HUES64 (cell line): ENCODE data around the gene SON.

Source experiments
- H3K27ac ChIP-seq: 2 replicates; pipeline ENCODE4 v1.7.0; 2013; ENCODE audit warnings: low read depth, low read length, inconsistent platforms
- H3K27me3 ChIP-seq: 2 replicates; pipeline ENCODE4 v1.6.1; 2013; ENCODE audit warnings: mild to moderate bottlenecking, low read length; ENCODE audit not compliant: insufficient read depth
- H3K36me3 ChIP-seq: 2 replicates; pipeline ENCODE4 v1.6.1; 2013; ENCODE audit warnings: mild to moderate bottlenecking, low read length; ENCODE audit not compliant: insufficient read depth
- H3K4me1 ChIP-seq: 2 replicates; pipeline ENCODE4 v1.6.1; 2013; ENCODE audit warnings: mild to moderate bottlenecking, low read length, moderate library complexity; ENCODE audit not compliant: insufficient read depth
- H3K4me3 ChIP-seq: 2 replicates; pipeline ENCODE4 v1.5.1; 2013; ENCODE audit warnings: mild to moderate bottlenecking, low read length, moderate library complexity
- H3K9ac ChIP-seq: 2 replicates; pipeline ENCODE4 v1.6.1; 2013; ENCODE audit warnings: mild to moderate bottlenecking, low read depth, low read length
- H3K9me3 ChIP-seq: 2 replicates; pipeline ENCODE4 v1.6.1; 2013; ENCODE audit warnings: low read depth, low read length; ENCODE audit not compliant: insufficient read depth
- WGBS: fragments of 150-250, 120-280 bp; methylation state at CpG from one replicate; pipeline ENCODE4 v1.1.7; 2013; ENCODE audit warnings: missing lambda C conversion rate; 5-methylcytosine and 5-hydroxymethylcytosine counted together

The SON gene

DNA sequence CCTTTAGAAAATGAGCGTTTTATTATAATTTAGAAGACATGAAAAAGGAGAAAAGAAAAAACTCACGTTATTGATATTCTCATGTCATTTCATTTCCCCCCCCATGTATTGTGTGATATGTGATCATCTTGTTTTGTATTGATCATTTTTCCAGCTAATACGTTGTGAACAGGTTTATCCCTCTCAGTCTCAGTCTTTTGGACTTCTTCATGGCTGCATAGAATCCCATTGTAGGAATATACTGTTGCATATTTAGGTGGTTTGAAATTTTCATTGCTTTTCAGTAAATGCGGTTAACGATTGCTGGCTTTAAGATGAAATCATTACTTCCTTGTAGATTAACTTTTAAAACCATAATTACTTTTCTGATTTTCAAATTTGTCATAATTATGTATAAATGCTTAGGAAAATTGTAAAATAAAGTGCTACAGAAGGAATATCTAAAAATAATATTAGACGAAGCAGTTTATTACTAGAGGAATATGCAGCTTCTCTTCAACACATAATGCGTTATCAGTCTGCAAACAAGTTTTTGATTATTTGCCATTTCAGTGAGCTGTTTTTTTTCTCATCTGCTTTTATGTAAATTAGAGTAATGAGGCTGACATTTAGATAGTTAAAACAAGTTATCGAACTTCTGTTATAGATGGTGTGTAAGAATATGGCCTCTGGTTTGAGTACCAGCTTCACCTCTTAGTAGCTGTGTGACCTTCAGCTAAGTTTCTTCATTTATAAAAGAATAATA, 1.8 kb downstream of the SON start:
- Histone ChIP-seq H3K9me3 (no peaks in the 10 kb centered on the region), H3K4me1 (peaks cover 23% of the 10 kb centered on the region), H3K27me3 (no peaks in the 10 kb centered on the region), H3K4me3 (peak overlapping the region; percentile 96), H3K27ac (no peak overlapping the region), H3K9ac (peak overlapping the region; percentile 98; the same call in 1 of the 2 replicates), H3K36me3 (peaks cover 46% of the 10 kb centered on the region)
- 57% methylated on average over 6 of the region's 8 CpGs for WGBS

DNA sequence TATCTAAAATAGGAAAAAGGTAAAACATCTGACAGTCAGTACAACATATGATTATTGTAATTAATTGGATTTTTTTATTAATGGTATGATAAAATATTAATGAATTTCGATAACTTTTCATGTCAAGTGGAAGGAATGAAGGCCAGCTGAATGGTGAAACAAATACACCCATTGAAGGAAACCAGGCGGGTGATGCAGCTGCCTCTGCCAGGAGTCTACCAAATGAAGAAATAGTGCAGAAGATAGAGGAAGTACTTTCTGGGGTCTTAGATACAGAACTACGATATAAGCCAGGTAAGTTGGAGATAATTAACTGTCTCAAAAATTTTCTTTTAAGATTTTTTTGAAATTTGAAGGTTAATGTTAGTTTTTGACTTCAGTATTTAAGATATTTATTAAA, 3.2 kb downstream of the SON start:
- Histone ChIP-seq H3K9me3 (no peaks in the 10 kb centered on the region), H3K27me3 (no peaks in the 10 kb centered on the region), H3K36me3 (peaks cover 52% of the 10 kb centered on the region), H3K27ac (no peak overlapping the region), H3K4me3 (peak overlapping the region; percentile 96; the same call in 1 of the 2 replicates), H3K4me1 (peaks cover 15% of the 10 kb centered on the region; the same call in 1 of the 2 replicates), H3K9ac (no peak overlapping the region)
- 92% methylated on average over 3 of the region's 3 CpGs for WGBS

DNA sequence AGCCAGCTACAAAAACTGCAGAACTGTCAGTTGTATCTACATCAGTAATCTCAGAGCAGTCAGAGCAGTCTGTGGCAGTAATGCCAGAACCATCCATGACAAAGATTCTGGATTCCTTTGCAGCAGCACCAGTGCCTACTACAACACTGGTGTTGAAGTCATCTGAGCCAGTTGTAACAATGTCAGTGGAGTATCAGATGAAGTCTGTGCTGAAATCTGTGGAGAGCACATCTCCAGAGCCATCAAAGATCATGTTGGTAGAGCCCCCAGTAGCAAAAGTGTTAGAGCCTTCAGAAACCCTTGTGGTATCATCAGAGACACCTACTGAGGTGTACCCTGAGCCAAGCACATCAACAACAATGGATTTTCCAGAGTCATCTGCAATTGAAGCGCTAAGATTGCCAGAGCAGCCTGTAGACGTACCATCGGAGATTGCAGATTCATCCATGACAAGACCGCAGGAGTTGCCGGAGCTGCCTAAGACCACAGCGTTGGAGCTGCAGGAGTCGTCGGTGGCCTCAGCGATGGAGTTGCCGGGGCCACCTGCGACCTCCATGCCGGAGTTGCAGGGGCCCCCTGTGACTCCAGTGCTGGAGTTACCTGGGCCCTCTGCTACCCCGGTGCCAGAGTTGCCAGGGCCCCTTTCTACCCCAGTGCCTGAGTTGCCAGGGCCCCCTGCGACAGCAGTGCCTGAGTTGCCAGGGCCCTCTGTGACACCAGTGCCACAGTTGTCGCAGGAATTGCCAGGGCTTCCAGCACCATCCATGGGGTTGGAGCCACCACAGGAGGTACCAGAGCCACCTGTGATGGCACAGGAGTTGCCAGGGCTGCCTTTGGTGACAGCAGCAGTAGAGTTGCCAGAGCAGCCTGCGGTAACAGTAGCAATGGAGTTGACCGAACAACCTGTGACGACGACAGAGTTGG, 7.3 kb downstream of the SON start:
- no peaks in the 10 kb centered on the region for H3K9me3 ChIP-seq
- H3K27me3 ChIP-seq: no peaks in the 10 kb centered on the region
- H3K4me3 ChIP-seq: no peak overlapping the region
- H3K9ac ChIP-seq: no peak overlapping the region
- peaks cover 91% of the 10 kb centered on the region for H3K36me3 ChIP-seq
- WGBS: 96% methylated on average over 19 of the region's 19 CpGs
- H3K27ac ChIP-seq: no peak overlapping the region
- H3K4me1 ChIP-seq: peaks cover 6% of the 10 kb centered on the region; the same call in 1 of the 2 replicates

DNA sequence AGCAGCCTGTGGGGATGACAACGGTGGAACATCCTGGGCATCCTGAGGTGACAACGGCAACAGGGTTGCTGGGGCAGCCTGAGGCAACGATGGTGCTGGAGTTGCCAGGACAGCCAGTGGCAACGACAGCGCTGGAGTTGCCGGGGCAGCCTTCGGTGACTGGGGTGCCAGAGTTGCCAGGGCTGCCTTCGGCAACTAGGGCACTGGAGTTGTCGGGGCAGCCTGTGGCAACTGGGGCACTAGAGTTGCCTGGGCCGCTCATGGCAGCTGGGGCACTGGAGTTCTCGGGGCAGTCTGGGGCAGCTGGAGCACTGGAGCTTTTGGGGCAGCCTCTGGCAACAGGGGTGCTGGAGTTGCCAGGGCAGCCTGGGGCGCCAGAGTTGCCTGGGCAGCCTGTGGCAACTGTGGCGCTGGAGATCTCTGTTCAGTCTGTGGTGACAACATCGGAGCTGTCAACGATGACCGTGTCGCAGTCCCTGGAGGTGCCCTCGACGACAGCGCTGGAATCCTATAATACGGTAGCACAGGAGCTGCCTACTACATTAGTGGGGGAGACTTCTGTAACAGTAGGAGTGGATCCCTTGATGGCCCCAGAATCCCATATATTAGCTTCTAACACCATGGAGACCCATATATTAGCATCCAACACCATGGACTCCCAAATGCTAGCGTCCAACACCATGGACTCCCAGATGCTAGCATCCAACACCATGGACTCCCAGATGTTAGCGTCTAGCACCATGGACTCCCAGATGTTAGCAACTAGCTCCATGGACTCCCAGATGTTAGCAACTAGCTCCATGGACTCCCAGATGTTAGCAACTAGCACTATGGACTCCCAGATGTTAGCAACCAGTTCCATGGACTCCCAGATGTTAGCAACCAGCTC, 8.2 kb downstream of the SON start:
- Histone ChIP-seq H3K27ac (no peak overlapping the region), H3K4me1 (no peaks in the 10 kb centered on the region), H3K36me3 (peaks cover 97% of the 10 kb centered on the region), H3K27me3 (no peaks in the 10 kb centered on the region), H3K9ac (no peak overlapping the region), H3K4me3 (no peak overlapping the region), H3K9me3 (no peaks in the 10 kb centered on the region)
- WGBS: 97% methylated on average over 23 of the region's 23 CpGs

DNA sequence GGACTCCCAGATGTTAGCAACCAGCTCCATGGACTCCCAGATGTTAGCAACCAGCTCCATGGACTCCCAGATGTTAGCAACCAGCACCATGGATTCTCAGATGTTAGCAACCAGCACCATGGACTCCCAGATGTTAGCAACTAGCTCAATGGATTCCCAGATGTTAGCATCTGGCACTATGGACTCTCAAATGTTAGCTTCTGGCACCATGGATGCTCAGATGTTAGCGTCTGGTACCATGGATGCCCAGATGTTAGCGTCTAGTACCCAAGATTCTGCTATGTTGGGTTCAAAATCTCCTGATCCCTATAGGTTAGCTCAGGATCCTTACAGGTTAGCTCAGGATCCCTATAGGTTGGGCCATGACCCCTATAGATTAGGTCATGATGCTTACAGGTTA, 8.8 kb downstream of the SON start:
- Histone ChIP-seq H3K9ac (no peak overlapping the region), H3K9me3 (no peaks in the 10 kb centered on the region), H3K4me3 (no peak overlapping the region), H3K27ac (no peak overlapping the region), H3K4me1 (no peaks in the 10 kb centered on the region), H3K36me3 (peaks cover 95% of the 10 kb centered on the region), H3K27me3 (no peaks in the 10 kb centered on the region)
- 95% methylated on average over 2 of the region's 2 CpGs for WGBS

DNA sequence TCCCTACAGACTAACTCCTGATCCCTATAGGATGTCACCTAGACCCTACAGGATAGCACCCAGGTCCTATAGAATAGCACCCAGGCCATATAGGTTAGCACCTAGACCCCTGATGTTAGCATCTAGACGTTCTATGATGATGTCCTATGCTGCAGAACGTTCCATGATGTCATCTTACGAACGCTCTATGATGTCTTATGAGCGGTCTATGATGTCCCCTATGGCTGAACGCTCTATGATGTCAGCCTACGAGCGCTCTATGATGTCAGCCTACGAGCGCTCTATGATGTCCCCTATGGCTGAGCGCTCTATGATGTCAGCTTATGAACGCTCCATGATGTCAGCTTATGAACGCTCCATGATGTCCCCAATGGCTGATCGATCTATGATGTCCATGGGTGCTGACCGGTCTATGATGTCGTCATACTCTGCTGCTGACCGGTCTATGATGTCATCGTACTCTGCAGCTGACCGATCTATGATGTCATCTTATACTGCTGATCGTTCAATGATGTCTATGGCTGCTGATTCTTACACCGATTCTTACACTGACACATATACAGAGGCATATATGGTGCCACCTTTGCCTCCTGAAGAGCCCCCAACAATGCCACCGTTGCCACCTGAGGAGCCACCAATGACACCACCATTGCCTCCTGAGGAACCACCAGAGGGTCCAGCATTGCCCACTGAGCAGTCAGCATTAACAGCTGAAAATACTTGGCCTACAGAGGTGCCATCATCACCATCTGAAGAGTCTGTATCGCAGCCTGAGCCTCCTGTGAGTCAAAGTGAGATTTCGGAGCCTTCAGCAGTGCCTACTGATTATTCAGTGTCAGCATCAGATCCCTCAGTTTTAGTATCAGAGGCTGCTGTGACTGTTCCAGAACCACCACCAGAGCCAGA, 9.5 kb downstream of the SON start:
- Histone ChIP-seq H3K36me3 (peaks cover 95% of the 10 kb centered on the region), H3K9me3 (no peaks in the 10 kb centered on the region), H3K4me3 (no peak overlapping the region), H3K27me3 (no peaks in the 10 kb centered on the region), H3K27ac (no peak overlapping the region), H3K9ac (no peak overlapping the region), H3K4me1 (no peaks in the 10 kb centered on the region)
- 97% methylated on average over 24 of the region's 24 CpGs for WGBS

DNA sequence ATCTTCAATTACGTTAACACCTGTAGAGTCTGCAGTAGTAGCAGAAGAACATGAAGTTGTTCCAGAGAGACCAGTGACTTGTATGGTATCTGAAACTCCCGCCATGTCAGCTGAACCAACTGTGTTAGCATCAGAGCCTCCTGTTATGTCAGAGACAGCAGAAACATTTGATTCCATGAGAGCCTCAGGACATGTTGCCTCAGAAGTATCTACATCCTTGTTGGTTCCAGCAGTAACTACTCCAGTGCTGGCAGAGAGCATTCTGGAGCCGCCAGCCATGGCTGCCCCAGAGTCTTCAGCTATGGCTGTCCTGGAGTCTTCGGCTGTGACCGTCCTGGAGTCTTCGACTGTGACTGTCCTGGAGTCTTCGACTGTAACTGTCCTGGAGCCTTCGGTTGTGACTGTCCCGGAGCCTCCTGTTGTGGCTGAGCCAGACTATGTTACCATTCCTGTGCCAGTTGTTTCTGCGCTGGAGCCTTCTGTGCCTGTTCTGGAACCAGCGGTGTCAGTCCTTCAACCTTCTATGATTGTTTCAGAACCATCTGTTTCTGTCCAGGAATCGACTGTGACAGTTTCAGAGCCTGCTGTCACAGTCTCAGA, 10.3 kb downstream of the SON start:
- Histone ChIP-seq H3K36me3 (peaks cover 97% of the 10 kb centered on the region), H3K4me3 (no peak overlapping the region), H3K27me3 (no peaks in the 10 kb centered on the region), H3K4me1 (no peaks in the 10 kb centered on the region), H3K9ac (no peak overlapping the region), H3K27ac (no peak overlapping the region), H3K9me3 (no peaks in the 10 kb centered on the region)
- 96% methylated on average over 12 of the region's 12 CpGs for WGBS

DNA sequence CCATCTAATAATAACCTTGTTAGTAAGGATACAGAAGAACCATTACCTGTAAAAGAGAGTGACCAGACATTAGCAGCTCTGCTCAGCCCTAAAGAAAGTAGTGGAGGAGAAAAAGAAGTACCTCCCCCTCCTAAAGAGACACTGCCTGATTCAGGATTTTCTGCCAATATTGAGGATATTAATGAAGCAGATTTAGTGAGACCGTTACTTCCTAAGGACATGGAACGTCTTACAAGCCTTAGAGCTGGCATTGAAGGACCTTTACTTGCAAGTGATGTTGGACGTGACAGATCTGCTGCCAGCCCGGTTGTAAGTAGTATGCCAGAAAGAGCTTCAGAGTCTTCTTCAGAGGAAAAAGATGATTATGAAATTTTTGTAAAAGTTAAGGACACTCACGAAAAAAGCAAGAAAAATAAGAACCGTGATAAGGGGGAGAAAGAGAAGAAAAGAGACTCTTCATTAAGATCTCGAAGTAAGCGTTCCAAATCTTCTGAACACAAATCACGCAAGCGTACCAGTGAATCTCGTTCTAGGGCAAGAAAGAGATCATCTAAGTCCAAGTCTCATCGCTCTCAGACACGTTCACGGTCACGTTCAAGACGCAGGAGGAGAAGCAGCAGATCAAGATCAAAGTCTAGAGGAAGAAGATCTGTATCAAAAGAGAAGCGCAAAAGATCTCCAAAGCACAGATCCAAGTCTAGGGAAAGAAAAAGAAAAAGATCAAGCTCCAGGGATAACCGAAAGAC, 11.6 kb downstream of the SON start:
- Histone ChIP-seq H3K9me3 (no peaks in the 10 kb centered on the region), H3K4me1 (no peaks in the 10 kb centered on the region), H3K27ac (no peak overlapping the region), H3K27me3 (no peaks in the 10 kb centered on the region), H3K4me3 (no peak overlapping the region), H3K36me3 (peaks cover 97% of the 10 kb centered on the region), H3K9ac (no peak overlapping the region)
- 97% methylated on average over 18 of the region's 18 CpGs for WGBS

DNA sequence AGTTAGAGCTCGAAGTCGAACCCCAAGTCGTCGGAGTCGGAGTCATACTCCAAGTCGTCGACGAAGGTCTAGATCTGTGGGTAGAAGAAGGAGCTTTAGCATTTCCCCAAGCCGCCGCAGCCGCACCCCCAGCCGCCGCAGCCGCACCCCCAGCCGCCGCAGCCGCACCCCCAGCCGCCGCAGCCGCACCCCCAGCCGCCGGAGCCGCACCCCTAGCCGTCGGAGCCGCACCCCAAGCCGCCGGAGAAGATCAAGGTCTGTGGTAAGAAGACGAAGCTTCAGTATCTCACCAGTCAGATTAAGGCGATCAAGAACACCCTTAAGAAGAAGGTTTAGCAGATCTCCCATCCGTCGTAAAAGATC, 12.1 kb downstream of the SON start:
- peaks cover 97% of the 10 kb centered on the region for H3K36me3 ChIP-seq
- H3K9ac ChIP-seq: no peak overlapping the region
- no peaks in the 10 kb centered on the region for H3K27me3 ChIP-seq
- WGBS: 97% methylated on average over 32 of the region's 32 CpGs
- H3K9me3 ChIP-seq: no peaks in the 10 kb centered on the region
- no peak overlapping the region for H3K4me3 ChIP-seq
- no peaks in the 10 kb centered on the region for H3K4me1 ChIP-seq
- no peak overlapping the region for H3K27ac ChIP-seq
